Erythroblast (primary cell): Measurements from ENCODE around the gene RAB5IF.
"Not testable (repeated sequence)": the region's sequence is repeated elsewhere in the genome, so short reads cannot be mapped to it uniquely, and the experiment has no call there.

ENCODE experiments used
- DNase-seq, 2 experiments: peaks; one replicate each; lab custom pipeline; 2025; lab: John Stamatoyannopoulos, UW
- GATA1 ChIP-seq: IDR thresholded peaks from 2 replicates; pipeline ENCODE4 v1.6.1; 2011; ENCODE audit warnings: low read depth, mild to moderate bottlenecking, control low read depth, low read length, moderate library complexity
- POLR2A ChIP-seq: IDR thresholded peaks from 2 replicates; pipeline ENCODE4 v1.6.1; 2011; ENCODE audit warnings: mild to moderate bottlenecking, low read length

RAB5IF gene

GRCh38 chr20:36631646-36632045 lies 26.1 kb downstream of the RAB5IF start:
- DNase-seq, result no peak
- TF ChIP-seq POLR2A (no peak), GATA1 (no peak)

- TF ChIP-seq POLR2A, result no peak
- no peak for DNase-seq
Measured at GRCh38 chr20:36632147-36632486, 26.5 kb downstream of the RAB5IF start.

- no peak for DNase-seq
- TF ChIP-seq POLR2A (no peak), GATA1 (no peak)
Measured at GRCh38 chr20:36632487-36633284, 27.1 kb downstream of the RAB5IF start.

- TF ChIP-seq GATA1 (no peak), POLR2A (no peak)
- no peak for DNase-seq
Measured at GRCh38 chr20:36633285-36633772, 27.8 kb downstream of the RAB5IF start.

GRCh38 chr20:36634342-36634741 lies 28.8 kb downstream of the RAB5IF start:
- TF ChIP-seq POLR2A (no peak), GATA1 (no peak)
- no peak for DNase-seq

- not testable (repeated sequence) for DNase-seq
Measured at GRCh38 chr20:36638876-36639400, 33.4 kb downstream of the RAB5IF start.

GRCh38 chr20:36641506-36641843 lies 35.9 kb downstream of the RAB5IF start:
- TF ChIP-seq POLR2A (no peak), GATA1 (no peak)
- no peak for DNase-seq

GRCh38 chr20:36642136-36642535 lies 36.6 kb downstream of the RAB5IF start:
- no peak for DNase-seq
- TF ChIP-seq GATA1, result no peak
- TF ChIP-seq POLR2A, result no peak

GRCh38 chr20:36644032-36644705 lies 38.6 kb downstream of the RAB5IF start:
- no peak for DNase-seq
- TF ChIP-seq POLR2A (no peak), GATA1 (no peak)

GRCh38 chr20:36644706-36645095 lies 39.1 kb downstream of the RAB5IF start:
- no peak for TF ChIP-seq GATA1
- no peak for TF ChIP-seq POLR2A
- DNase-seq, result no peak

- no peak for TF ChIP-seq POLR2A
- TF ChIP-seq GATA1, result no peak
- DNase-seq, result no peak
Measured at GRCh38 chr20:36645353-36645752, 39.8 kb downstream of the RAB5IF start.

- DNase-seq, result no peak
Measured at GRCh38 chr20:36645998-36646397, 40.4 kb downstream of the RAB5IF start, which contains the start of gene SLA2. Gene SLA2, minus strand, starts transcription at chr20:36646196. Its CDS starts 4,861 bp downstream, at chr20:36641335.

GRCh38 chr20:36646678-36647077 lies 41.1 kb downstream of the RAB5IF start:
- no peak for DNase-seq
- TF ChIP-seq POLR2A (no peak), GATA1 (no peak)

More at GRCh38 chr20:36645998-36646397, 40.4 kb downstream of the RAB5IF start, which contains the start of gene SLA2:
- TF ChIP-seq POLR2A, result no peak
- TF ChIP-seq GATA1, result no peak
